OCI-LY1 (cell line): ENCODE measurements around the gene PLEKHO1.

Experiments
- CTCF ChIP-seq: fragments of 200-600 bp; sonication (generic), shearing (Covaris generic); IDR thresholded peaks from 2 replicates; pipeline ENCODE4 v1.5.1; 2017; ENCODE audit warnings: mild to moderate bottlenecking, antibody characterized with exemption, low read length, moderate library complexity, mixed read lengths
- EZH2 ChIP-seq: fragments of 200-600 bp; sonication (generic), shearing (Covaris generic); IDR thresholded peaks from 2 replicates; pipeline ENCODE4 v1.8.0; 2017; ENCODE audit warnings: borderline replicate concordance, mixed run types, mild to moderate bottlenecking, antibody characterized with exemption, low read length, moderate library complexity, mixed read lengths

- TF ChIP-seq CTCF = no peak
- TF ChIP-seq EZH2 = no peak
Observed at GRCh38 chr1:150142083-150142482, 7.6 kb upstream of the PLEKHO1 start.
